ENCODE data around the gene SLC38A11. TPM values are rescaled to one million over a fixed set of nuclear protein-coding genes. Genes with fewer than 3 reads are reported as not detected.

Gene SLC38A11
- total and polyA plus RNA-seq, 2 donors (not counting 1 experiment from before 2014, with no cell fraction given) = 5.4 to 46.8 TPM

- POLR2A ChIA-PET = no interaction called here
- no peaks in the 10 kb centered on the region for H3K27me3 Mint-ChIP-seq
- CTCF ChIA-PET = interaction anchor here (0.9 kb wide), 1 partner anchor 25 kb away, joined by 3 read pairs; no protein-coding TSS in a partner anchor
Measured at GRCh38 chr2:164905307-164905706, 50.0 kb downstream of the SLC38A11 start.

GRCh38 chr2:164903951-164904350, 51.4 kb downstream of the SLC38A11 start:
- no peaks in the 10 kb centered on the region for H3K27me3 ChIP-seq (replicated peaks in 1 of 4; ENCODE audit: control extremely low read depth in 1 of 4, control insufficient read depth in 3 of 4, insufficient read depth in 4 of 4, low read length in 3 of 4)
- Mint-ChIP-seq H3K27me3 (no peaks in the 10 kb centered on the region), H3K4me3 (no peak overlapping the region), H3K4me1 (no peaks in the 10 kb centered on the region), H3K27ac (no peak overlapping the region), H3K9me3 (ENCODE audit: insufficient read depth) (peaks cover 4% of the 10 kb centered on the region)
- intact Hi-C loops (cut with micrococcal nuclease) = no loop called here
- ChIA-PET CTCF (interaction anchor here (0.7 to 3.3 kb wide), 5 partner anchors 9 to 300 kb away, joined by 3 to 21 read pairs (median 3); partner anchors contain the start of genes COBLL1 and SCN3A), POLR2A (no interaction called here)
- H3K4me2 ChIP-seq (replicated peaks; ENCODE audit: low read depth, low read length, poor library complexity, severe bottlenecking) = no peak overlapping the region
- no peaks in the 10 kb centered on the region for H4K20me1 ChIP-seq (ENCODE audit: control insufficient read depth, insufficient read depth, low read length, poor library complexity, severe bottlenecking)
- no CpG with 5 or more reads among the region's 2 CpGs for WGBS (ENCODE audit: insufficient coverage)
- DNase-seq (no peak), ATAC-seq (ENCODE audit: low read depth) (no peak)
- H3K9me3 ChIP-seq (ENCODE audit: control extremely low read depth in 1 of 3, control insufficient read depth in 2 of 3, insufficient read depth in 1 of 3, low read length in 2 of 3) = peaks cover 0 to 2% (median 0%) of the 10 kb centered on the region in 3 donors
- H3K4me3 ChIP-seq (ENCODE audit: control extremely low read depth in 1 of 5, extremely low read depth in 1 of 5, insufficient read depth in 1 of 5, low read depth in 2 of 5, low read length in 4 of 5) = no peak overlapping the region
- no peaks in the 10 kb centered on the region for H3K4me1 ChIP-seq (ENCODE audit: control insufficient read depth in 2 of 2, insufficient read depth in 2 of 2, low read length in 2 of 2)
- no peak overlapping the region for H3K9ac ChIP-seq (ENCODE audit: low read length)
- H3K27ac ChIP-seq (ENCODE audit: low read length in 2 of 2) = no peak overlapping the region
- TF ChIP-seq CTCF (IDR thresholded peaks at IDR 0.05) (no peak), EZH2 (IDR thresholded peaks at IDR 0.05; ENCODE audit: borderline replicate concordance, insufficient read depth, low read depth, low read length, poor library complexity, severe bottlenecking) (no peak)
- H3K36me3 ChIP-seq (replicated peaks in 1 of 2; ENCODE audit: control extremely low read depth in 1 of 2, control insufficient read depth in 1 of 2, extremely low read depth in 1 of 2, insufficient read depth in 2 of 2, low read length in 1 of 2) = no peaks in the 10 kb centered on the region
- H2AFZ ChIP-seq (ENCODE audit: insufficient read depth, low read depth, low read length, poor library complexity, severe bottlenecking) = no peak overlapping the region
- H3K79me2 ChIP-seq (ENCODE audit: control insufficient read depth, insufficient read depth, low read length) = peaks cover 5% of the 10 kb centered on the region

More at GRCh38 chr2:164905307-164905706, 50.0 kb downstream of the SLC38A11 start:
- H4K20me1 ChIP-seq (ENCODE audit: control insufficient read depth, insufficient read depth, low read length, poor library complexity, severe bottlenecking) = no peaks in the 10 kb centered on the region
- H3K27me3 ChIP-seq (replicated peaks in 1 of 4; ENCODE audit: control extremely low read depth in 1 of 4, control insufficient read depth in 3 of 4, insufficient read depth in 4 of 4, low read length in 3 of 4) = no peaks in the 10 kb centered on the region
- no peak overlapping the region for H3K4me2 ChIP-seq (replicated peaks; ENCODE audit: low read depth, low read length, poor library complexity, severe bottlenecking)
- peaks cover 0 to 1% (median 0%) of the 10 kb centered on the region in 3 donors for H3K9me3 ChIP-seq (ENCODE audit: control extremely low read depth in 1 of 3, control insufficient read depth in 2 of 3, insufficient read depth in 1 of 3, low read length in 2 of 3)
- Mint-ChIP-seq H3K9me3 (ENCODE audit: insufficient read depth) (peaks cover 2% of the 10 kb centered on the region), H3K27ac (no peak overlapping the region), H3K4me1 (peaks cover 12% of the 10 kb centered on the region), H3K4me3 (no peak overlapping the region)
- DNase-seq (no peak), ATAC-seq (ENCODE audit: low read depth) (no peak)
- no peaks in the 10 kb centered on the region for H3K36me3 ChIP-seq (replicated peaks in 1 of 2; ENCODE audit: control extremely low read depth in 1 of 2, control insufficient read depth in 1 of 2, extremely low read depth in 1 of 2, insufficient read depth in 2 of 2, low read length in 1 of 2)
- peaks cover 5 to 11% of the 10 kb centered on the region in 2 donors for H3K4me1 ChIP-seq (ENCODE audit: control insufficient read depth in 2 of 2, insufficient read depth in 2 of 2, low read length in 2 of 2)
- H3K9ac ChIP-seq (ENCODE audit: low read length) = no peak overlapping the region
- no peak overlapping the region for H2AFZ ChIP-seq (ENCODE audit: insufficient read depth, low read depth, low read length, poor library complexity, severe bottlenecking)
- WGBS (ENCODE audit: insufficient coverage) = 100% methylated on average over 4 of the region's 6 CpGs
- H3K27ac ChIP-seq (ENCODE audit: low read length in 2 of 2) = no peak overlapping the region
- no peak overlapping the region for H3K4me3 ChIP-seq (ENCODE audit: control extremely low read depth in 1 of 5, extremely low read depth in 1 of 5, insufficient read depth in 1 of 5, low read depth in 2 of 5, low read length in 4 of 5)
- intact Hi-C loops (cut with micrococcal nuclease) = no loop called here
- H3K79me2 ChIP-seq (ENCODE audit: control insufficient read depth, insufficient read depth, low read length) = peaks cover 5% of the 10 kb centered on the region
- TF ChIP-seq CTCF (IDR thresholded peaks at IDR 0.05) (no peak), EZH2 (IDR thresholded peaks at IDR 0.05; ENCODE audit: borderline replicate concordance, insufficient read depth, low read depth, low read length, poor library complexity, severe bottlenecking) (no peak)

Data from B cell (primary cell).